K562 treated with DMSO at 1 percent for 4 hours (cell line): ENCODE results near the gene BPIFB6. TPM values are rescaled to one million over a fixed set of nuclear protein-coding genes. Genes with fewer than 3 reads are reported as not detected.

ENCODE experiments used
- total RNA-seq: library from RNA; unstranded; fragments of 300-600 nt; gene quantifications from 2 replicates; pipeline ENCODE4 v1.2.3, GENCODE V29; 2022; ENCODE audit not compliant: insufficient read depth

Gene BPIFB6, protein sequence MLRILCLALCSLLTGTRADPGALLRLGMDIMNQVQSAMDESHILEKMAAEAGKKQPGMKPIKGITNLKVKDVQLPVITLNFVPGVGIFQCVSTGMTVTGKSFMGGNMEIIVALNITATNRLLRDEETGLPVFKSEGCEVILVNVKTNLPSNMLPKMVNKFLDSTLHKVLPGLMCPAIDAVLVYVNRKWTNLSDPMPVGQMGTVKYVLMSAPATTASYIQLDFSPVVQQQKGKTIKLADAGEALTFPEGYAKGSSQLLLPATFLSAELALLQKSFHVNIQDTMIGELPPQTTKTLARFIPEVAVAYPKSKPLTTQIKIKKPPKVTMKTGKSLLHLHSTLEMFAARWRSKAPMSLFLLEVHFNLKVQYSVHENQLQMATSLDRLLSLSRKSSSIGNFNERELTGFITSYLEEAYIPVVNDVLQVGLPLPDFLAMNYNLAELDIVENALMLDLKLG
- total RNA-seq = not detected in 2 replicates

DNA sequence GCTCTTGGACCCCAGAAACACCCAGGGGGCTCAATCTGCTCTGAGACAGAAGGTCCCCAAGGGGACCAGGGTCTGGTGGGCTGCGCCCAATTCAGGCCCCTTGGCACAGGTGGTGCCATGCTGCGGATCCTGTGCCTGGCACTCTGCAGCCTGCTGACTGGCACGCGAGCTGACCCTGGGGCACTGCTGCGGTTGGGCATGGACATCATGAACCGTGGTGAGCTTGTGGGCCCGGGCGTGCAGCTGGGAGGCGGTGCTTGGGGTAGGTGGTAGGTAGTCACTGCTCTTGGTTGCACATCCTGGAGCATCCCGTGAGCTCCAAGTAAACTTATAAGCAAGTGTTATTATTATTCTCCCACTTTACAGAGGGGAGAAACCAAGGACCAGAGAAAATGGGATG lies at the start of gene BPIFB6:
Gene BPIFB6 (plus strand): TSS at position 118 of the 400 bp plus-strand sequence. CDS start 0 bp downstream, at position 118.

DNA sequence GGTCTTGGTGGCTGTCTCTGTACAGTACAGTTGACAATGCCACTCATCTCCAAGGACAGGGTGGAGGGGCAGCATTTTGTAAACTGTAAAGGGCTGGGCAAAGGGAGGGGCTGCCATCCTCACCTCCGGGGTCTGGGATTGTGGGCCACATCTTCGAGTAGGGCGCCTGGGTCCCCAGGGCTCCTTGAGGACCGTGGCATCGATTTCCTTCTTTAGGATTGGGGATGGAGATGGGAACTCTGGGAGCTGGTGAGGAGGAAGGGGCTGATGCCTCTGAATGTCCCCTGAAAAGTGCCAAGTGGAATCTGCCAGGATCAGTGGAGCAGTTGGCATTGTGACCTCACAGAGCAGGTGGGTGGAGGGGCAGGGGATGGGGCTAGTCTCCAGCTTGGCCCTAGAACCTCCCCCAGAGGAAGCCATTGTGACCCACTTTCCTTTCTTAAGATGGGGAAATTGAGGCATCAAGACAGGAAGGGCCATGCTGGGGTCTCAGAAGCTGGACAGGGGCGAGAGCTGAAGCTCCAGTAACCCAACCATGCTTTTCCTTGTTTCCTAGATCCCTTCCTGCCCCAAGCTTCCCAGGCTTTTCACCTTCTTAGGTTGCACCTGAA lies 27.2 kb upstream of the BPIFB6 start, which contains the start of gene SUN5:
Gene SUN5 (minus strand): TSS at position 293 of the 611 bp plus-strand sequence. CDS start 93 bp downstream, at position 200.

DNA sequence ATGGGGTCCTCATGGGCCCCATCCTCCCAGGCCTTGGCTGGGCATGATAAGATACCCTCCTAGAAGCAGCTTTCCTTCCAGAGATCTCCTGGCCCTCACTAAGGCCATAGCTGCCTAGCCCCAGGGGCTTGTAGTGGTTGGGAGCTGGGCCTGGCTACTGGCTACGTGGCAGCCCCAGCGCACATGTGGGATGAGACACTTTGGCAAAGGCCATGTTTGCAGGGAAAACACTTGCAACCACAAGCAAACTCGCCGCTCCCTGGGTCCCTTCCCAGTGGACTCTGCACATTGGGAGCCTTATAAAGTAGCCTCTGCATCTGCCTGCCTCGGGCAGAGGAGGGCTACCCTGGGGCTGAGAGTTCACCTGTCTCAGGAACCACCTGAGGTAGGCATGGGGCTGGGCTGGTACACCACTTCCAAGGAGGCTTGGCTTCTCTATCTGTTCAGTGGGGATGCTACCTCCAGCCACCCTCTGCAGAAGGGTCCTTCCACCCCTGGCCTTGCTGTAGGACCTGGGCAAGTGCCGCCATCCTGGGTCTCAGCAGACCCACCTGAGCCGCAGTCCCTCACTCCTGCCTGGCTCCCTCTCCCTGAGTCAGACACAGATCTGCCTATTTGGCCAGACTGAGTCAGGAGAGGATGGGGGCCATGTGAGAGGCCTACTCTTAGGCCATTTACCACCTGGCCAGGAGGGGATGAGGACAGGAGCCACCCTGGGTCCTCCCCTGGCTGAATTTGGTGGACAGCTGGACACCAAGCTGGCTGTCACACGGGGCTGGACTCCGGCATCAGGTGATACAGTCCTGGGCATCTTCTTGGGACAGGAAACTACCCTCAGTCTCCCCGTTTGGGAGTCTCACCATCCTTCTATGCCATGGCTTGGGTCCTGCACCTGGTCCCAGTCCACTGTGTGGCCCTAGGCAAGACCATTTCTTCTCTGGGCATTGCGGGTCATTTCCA lies 23.8 kb upstream of the BPIFB6 start, which contains the start of gene BPIFB2:
Gene BPIFB2 (plus strand): TSS at position 329 of the 960 bp plus-strand sequence. CDS start 871 bp downstream, outside the sequence.

DNA sequence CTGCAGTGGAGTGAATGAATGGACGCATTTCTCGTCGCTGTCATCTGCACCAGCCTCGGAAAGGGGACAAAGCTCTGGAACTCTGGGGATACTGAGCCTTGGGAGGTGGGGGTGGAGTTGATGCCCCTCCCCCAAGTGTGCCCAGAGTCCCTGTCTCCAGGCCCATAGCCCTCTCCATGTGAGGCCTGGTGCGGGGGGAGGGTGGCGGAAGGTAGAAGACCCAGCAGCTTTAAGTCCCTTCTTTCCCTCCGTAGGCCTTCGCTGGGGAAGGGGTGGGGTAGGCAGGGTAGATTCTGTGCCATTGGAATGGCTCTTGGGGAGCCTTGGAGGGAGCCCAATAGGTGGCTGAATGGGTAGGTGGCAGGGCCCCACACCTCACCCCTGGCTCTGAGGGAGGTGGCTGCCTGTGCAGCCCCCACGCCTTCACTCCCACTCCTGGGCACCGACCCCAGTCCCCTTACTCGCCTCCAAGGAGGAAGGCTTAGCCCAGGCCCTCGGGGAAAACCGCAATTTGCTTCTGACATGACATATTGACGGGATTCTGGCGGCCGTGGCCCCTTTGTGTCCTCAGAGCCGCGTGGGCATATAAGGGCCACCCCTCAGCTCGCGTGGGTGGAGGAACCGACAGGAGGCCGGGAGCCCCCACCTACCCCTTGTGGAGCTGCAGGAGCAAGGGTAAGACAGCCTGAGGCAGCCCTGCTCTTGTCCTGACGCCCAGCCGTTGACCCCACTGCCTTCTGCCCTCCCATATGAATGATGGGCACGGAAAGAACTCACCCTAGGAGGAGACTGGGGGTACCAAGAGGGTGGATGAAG lies 22.1 kb downstream of the BPIFB6 start, which contains the start of gene BPIFB3:
Gene BPIFB3 (plus strand): TSS at position 613 of the 816 bp plus-strand sequence. CDS start 1,533 bp downstream, outside the sequence.

DNA sequence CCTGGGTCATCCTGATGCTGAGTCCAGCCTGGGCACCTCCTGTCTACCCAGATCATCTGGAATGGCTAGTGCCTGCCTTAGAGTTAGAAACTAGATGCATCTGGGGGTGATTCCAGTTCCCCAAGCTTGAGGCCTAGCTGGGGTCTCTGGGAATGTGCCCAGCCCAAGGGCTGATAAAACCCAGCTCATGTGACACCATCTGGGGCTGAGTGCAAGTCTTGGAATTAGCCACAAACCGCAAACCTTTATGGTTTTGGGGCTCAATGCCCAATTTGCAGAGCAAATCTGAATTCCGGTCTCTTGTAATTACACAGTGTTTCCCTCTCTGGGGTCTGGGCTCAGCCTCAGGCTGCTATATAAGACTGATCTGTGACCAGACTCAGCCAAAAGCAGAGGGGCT lies 47.8 kb downstream of the BPIFB6 start, which contains the start of gene BPIFB4:
Gene BPIFB4 (plus strand): TSS at position 385 of the 400 bp plus-strand sequence. CDS start 1,884 bp downstream, outside the sequence.

Other genes with a start within 250 kb of the BPIFB6 start
- 86.2 and 91.5 TPM in 2 replicates for gene MAPRE1, start 211.7 kb upstream of the BPIFB6 start, total RNA-seq
- gene EFCAB8, start 172.7 kb upstream of the BPIFB6 start, total RNA-seq = not detected in 2 replicates
- not detected in 2 replicates for gene SUN5, start 27.2 kb upstream of the BPIFB6 start, total RNA-seq
- gene BPIFB2, start 23.9 kb upstream of the BPIFB6 start, total RNA-seq = not detected in 2 replicates
- gene BPIFB3, start 22.3 kb downstream of the BPIFB6 start, total RNA-seq = not detected in 2 replicates
- gene BPIFB4, start 48.0 kb downstream of the BPIFB6 start, total RNA-seq = not detected in 2 replicates
- not detected in 2 replicates for gene BPIFA2, start 136.5 kb downstream of the BPIFB6 start, total RNA-seq
- gene BPIFA3, start 185.7 kb downstream of the BPIFB6 start, total RNA-seq = not detected in 2 replicates
- not detected in 2 replicates for gene BPIFA1, start 204.3 kb downstream of the BPIFB6 start, total RNA-seq